MM.1S (cell line): Measurements from ENCODE around the gene COLEC12.

Experiments used
- EZH2 ChIP-seq: fragments of 300-600 bp; sonication (generic); optimal IDR thresholded peaks from 2 replicates; pipeline ENCODE3; 2017; ENCODE audit warnings: low read depth, mild to moderate bottlenecking, antibody characterized with exemption, low read length, mixed read lengths
- EZH2phosphoT487 ChIP-seq: fragments of 300-600 bp; sonication (generic); IDR thresholded peaks from 2 replicates; pipeline ENCODE4 v1.6.1; 2018; ENCODE audit warnings: antibody characterized with exemption, low read length
- TF ChIP-seq, protein P1 (sequence below): fragments of 300-600 bp; sonication (generic); IDR thresholded peaks from 2 replicates; pipeline ENCODE4 v1.5.1; 2016; ENCODE audit warnings: antibody characterized with exemption, low read length, mixed read lengths

DNA sequence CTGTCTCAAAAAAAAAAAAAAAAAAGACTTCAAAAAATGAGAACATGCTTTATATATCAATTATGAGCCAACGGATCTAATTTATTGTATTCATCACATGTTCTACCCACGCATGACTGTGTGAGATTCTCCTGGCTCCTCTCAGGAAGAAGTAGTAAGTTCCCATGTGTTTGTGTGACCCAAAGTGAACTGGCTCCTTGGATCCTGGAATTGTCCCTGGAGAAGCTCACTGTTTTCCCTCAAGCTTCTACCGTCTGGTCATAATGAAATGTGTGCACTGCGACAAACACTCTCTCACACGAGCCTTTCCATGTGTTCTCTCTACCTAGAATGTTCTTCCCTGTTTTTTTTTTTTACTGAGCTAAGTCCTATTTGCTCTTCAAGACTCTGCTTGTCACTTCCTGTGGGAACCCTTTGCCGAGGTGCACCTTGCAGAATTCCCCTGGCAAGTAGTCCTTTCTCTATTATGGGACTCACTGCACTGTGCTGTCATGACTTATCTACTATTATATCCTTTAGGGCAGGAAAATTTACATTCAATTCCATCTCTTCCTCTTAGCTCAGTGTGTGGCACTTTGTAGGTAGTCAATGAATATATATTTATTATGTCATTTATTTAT lies 149.4 kb downstream of the COLEC12 start:
- TF ChIP-seq, protein P1, sequence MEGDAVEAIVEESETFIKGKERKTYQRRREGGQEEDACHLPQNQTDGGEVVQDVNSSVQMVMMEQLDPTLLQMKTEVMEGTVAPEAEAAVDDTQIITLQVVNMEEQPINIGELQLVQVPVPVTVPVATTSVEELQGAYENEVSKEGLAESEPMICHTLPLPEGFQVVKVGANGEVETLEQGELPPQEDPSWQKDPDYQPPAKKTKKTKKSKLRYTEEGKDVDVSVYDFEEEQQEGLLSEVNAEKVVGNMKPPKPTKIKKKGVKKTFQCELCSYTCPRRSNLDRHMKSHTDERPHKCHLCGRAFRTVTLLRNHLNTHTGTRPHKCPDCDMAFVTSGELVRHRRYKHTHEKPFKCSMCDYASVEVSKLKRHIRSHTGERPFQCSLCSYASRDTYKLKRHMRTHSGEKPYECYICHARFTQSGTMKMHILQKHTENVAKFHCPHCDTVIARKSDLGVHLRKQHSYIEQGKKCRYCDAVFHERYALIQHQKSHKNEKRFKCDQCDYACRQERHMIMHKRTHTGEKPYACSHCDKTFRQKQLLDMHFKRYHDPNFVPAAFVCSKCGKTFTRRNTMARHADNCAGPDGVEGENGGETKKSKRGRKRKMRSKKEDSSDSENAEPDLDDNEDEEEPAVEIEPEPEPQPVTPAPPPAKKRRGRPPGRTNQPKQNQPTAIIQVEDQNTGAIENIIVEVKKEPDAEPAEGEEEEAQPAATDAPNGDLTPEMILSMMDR = no peak
- TF ChIP-seq EZH2 (no peak), EZH2phosphoT487 (no peak)
